HPDE6-E6E7 (cell line): ENCODE results near the gene USP24.
A peak's percentile ranks its signal among the peaks of the same experiment; 100 is the strongest.

Experiments
- DNase-seq: peaks from one replicate; pipeline ENCODE4 v3.0.0; 2011; ENCODE audit warnings: missing footprints; ENCODE audit errors: extremely low spot score

The USP24 gene

GRCh38 chr1:55156093-55156492 lies 59.1 kb downstream of the USP24 start:
- no peak for DNase-seq

DNA sequence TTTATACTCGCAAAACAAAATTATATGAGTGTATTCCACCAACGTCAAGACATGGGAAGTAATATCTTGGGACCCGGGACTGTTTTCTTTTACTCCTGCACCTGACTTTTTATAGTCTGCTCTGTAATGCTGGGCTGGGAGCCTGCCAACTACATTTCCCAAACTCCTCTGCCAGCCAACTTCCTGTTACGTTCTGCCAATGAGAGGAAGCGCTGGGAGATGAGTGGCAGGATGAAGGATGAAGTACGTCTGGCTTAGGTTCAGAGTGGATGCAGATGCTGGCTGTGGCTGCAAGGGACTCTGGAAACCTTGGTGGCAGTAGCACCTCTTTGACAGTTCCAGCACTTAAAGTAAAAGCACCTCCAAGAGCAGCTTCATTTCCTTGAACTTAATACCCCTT lies 59.6 kb downstream of the USP24 start:
- DNase-seq = no peak

DNA sequence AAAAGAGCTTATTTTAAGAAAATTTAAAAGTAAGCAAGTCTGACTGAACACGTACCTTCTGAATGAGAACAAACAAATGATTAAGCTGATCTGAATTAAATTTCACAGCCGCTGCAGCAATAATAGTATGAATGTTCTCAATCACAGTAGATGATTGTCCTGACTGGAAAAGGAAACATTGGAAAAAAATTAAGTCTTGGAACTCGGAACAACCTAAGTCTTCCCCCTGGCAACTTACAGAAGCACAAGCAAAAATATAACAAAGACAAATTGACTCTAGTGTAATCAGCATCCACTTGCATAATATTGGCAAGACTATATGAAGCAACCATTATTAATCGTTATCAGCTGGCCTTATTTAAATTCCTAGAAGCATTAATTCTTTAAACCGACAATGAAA lies 60.5 kb downstream of the USP24 start:
- DNase-seq = no peak

DNA sequence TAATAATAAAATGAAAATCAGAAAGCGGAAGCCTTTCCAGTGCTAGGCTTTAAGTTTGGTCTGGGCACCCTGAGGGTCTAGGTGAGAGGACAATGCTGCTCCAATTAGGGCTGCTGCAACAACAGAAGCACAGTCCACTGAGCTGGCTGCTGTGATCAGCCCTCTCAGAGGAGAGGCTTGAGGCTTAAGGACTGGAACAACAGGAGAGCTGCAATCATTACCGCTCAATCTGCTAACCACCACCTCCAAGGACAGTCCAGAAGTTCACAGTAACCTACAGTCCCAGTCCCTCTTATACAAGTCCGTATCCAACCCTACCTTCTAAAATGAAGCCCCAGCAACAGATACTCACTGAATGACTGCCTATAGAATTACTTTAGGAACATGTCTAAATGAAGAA lies 62.1 kb downstream of the USP24 start:
- DNase-seq = no peak

GRCh38 chr1:55150880-55151588 lies 64.1 kb downstream of the USP24 start:
- no peak for DNase-seq

GRCh38 chr1:55148676-55149075 lies 66.5 kb downstream of the USP24 start:
- DNase-seq = no peak

DNA sequence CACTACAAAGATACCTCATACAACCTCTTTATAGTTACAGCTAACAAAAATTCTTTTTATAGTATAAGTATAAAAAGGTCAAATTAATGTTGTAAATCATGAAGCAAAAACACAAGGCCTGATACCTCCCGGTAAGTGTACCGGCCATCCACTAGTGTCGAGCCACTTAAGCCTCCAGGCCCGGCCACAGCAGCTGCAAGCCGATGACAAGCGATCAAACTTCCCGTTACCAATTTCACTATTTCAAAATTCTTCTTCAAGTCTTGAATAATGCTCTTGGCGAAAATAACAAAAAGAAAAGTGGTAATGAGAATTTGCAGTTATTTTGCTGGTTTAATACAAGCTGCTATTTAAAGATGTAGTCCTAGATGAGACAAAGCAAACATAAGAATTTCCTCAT lies 67.6 kb downstream of the USP24 start:
- DNase-seq = no peak

GRCh38 chr1:55146781-55147180 lies 68.4 kb downstream of the USP24 start:
- no peak for DNase-seq

GRCh38 chr1:55144886-55145285 lies 70.3 kb downstream of the USP24 start:
- no peak for DNase-seq

GRCh38 chr1:55143684-55144083 lies 71.5 kb downstream of the USP24 start:
- DNase-seq = no peak

GRCh38 chr1:55141295-55141893 lies 73.8 kb downstream of the USP24 start:
- no peak for DNase-seq

- DNase-seq = peak; percentile 50
Measured at GRCh38 chr1:55140546-55140983, 74.6 kb downstream of the USP24 start.

DNA sequence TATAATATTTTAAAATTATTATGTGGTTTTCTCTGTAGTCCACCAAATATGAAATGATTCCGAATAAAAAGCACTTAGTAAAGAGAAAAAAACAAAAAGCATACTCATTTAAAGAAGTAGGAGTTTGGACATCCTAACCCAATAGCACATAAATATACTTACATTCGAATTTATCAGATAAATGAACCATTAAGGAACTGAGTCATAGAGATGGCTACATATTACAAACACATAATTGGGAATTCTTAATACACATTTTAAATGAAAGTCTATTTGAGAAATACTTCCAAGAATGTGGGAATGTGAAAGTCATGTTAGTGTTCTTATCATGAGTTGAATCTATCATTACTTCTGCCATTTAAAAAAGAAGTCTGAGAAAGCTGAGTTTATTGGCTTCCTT lies 75.0 kb downstream of the USP24 start:
- DNase-seq = no peak

DNA sequence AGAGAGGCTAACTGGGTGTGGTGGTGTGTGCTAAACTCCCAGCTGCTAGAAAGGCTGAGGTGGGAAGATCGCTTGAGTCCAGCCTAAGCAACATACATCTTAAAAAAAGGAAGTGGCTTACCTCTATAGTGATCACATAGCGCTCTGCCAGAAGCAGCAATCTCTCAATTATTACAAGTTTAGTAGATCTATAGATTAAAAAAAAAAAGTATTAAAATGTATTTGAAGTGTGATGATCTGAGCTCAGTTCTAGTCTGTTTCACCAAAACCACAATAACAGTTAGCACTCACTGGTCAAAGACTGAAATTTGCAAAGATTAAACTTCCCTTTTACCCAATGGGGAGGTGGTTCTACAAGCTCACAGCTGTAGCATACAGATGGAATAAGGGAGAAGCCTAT lies 76.3 kb downstream of the USP24 start:
- DNase-seq = no peak

DNA sequence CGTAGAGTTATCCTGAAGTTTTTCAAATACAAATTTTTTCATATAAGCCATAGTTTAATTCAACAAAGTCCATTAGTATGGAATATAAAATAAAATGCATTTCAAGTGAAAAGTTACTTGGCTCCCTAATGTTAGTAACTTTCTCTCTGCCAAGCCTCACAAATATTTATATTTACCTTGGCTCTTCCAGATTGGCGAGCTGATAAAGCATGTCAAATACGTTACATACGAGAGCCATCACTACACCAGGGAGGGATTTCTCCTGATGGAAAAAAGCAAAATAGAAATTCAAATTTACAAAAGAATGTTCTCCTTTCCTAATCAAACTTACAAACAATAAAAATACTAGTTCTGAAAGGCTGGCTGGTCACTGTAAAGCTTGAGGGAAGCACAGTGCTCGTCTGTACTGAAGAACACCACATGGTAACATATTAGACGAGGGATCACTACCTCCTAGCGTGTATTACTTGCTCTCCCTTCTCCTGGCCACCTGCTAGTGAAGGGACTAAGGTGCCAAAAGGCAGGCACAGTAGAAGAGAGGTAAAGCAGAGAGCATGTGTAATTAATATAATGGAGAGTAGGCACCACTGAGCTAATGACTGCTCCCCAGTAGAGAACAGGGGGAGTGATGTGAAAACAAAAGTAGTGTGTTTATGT lies 80.9 kb downstream of the USP24 start:
- DNase-seq = no peak

GRCh38 chr1:55131801-55132200 lies 83.4 kb downstream of the USP24 start:
- no peak for DNase-seq

GRCh38 chr1:55131218-55131617 lies 83.9 kb downstream of the USP24 start:
- no peak for DNase-seq

DNA sequence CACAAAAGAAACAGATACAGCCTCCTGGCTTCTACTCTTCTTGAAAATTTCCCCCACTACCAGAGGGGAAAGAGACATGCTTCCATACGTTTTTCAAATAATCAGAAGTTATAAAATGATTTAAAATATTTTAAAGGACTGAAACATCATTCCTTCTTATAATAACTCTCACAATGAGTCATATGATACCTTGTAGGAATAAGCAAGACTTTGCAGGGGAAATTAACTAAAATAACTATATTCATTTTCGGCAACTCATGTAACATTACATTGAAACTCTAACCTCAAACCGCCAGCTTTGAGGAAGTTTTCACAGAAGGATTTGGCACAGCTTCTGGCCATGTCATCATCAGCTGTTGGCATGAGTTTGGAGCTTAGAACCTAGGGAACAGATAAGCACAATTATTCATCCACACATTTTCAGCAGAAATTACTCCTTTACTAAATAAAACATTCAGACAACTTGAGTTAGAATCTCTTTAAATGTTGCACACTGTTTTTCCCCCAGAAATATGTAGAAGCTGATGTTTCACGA lies 85.9 kb downstream of the USP24 start:
- DNase-seq = no peak

DNA sequence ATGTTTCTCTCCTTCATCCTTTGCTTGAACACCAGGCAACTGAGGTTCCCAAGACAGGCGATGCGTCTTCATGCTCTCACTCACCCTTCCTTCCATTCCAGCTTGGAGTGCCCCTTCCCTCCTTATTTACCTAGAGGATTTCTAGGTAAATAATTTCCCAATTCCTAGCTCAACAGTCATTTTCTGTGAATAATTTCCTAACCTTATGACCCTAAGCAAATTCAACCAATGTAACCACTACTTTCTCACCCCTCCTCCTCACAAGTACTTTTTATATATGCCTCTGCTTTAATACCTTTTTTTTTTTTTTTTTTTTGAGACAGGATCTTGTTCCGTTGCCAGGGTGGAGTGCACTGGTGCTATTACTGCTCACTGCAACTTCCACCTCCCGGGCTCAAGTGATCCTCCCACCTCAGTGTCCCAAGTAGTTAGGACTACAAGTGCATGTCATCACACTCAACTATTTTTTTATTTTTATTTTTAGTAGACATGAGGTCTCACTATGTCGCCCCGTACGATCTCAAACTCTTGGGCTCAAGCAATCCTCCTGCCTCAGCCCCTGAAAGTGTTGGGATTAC lies 86.7 kb downstream of the USP24 start:
- DNase-seq = no peak

DNA sequence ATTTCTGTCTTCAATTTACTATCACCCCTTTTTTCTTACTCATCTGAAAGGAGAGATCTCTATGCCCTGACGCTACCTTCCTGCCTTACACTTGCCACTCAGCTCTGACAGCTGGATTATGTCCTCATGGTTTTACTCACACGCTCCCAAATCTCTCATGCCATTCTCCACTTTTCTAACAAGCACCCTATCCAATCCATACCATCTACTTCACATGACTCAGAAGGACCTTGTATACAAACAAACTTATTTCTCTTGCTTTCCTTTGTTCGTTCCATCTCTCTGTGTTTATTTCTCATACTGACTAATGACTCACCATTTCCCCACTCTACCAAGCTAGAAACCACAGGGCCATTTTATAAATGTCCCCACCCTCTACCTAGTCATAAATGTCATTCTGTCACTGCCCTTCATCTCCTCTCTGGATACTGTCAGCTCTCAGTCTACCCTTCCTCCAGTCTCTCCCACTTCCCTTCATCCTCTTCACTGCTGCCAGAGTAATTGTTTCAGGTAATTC lies 87.3 kb downstream of the USP24 start:
- no peak for DNase-seq

GRCh38 chr1:55124470-55124869 lies 90.7 kb downstream of the USP24 start:
- peak; percentile 28 for DNase-seq

DNA sequence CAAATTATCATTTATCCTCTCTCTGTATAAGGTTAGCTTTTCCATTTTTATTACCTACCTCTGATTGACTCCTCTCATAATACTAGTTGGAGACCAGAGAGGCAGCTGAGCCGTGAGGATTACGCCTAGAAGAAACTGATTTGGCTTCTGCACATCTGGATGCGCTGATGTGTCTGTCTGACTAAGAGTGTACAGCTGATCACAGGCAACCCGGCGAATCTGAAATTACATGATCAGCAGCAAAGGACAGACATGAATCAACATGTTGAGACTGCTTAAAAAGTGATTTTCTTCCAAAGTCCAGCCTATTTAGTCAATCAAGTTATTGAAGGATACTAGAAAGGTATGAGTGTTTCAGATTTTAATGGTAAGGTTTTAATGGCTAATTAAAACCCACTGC lies 94.6 kb downstream of the USP24 start:
- DNase-seq = peak; percentile 22
